Measurements from ENCODE around the gene DHX9. TPM values are rescaled to one million over a fixed set of nuclear protein-coding genes. Genes with fewer than 3 reads are reported as not detected.
"Not testable (repeated sequence)": the region's sequence is repeated elsewhere in the genome, so short reads cannot be mapped to it uniquely, and the experiment has no call there.

DHX9 gene
- total and polyA plus RNA-seq, 12 donors: 19.5 to 69.4 (median 55.2) TPM

DNA sequence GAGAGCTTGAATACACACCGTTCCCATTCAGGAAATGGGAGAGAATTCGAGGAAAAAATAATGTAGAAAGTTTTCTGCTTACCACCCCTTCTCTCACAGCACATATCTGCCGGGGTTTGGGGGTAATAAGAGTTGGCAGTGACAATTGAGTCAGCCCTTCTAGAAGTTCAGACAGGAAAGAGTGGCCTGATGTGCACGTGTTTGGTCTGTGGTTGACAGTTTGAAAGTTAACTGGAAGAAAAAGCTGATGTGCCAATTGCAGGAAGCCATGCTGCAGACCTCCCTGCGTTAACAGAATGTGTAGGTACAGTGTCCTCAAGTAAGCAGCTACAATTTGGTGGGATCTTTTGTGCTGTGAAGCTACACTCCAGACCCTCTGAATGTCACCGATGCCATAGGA is 50.9 kb downstream of the DHX9 start:
- Histone ChIP-seq H3K27me3 (no peaks in the 10 kb centered on the region), H3K27ac (no peak overlapping the region), H3K9me3 (peaks cover 0 to 6% (median 0%) of the 10 kb centered on the region in 11 donors), H3K36me3 (peaks cover 0 to 43% (median 35%) of the 10 kb centered on the region in 9 donors), H3K4me1 (peaks cover 0 to 9% (median 0%) of the 10 kb centered on the region in 9 donors), H3K4me3 (no peak overlapping the region)
- no peak for TF ChIP-seq CTCF (IDR thresholded peaks at IDR 0.05)
- 67 to 69% methylated on average over 6 of the region's 6 CpGs for WGBS, 2 donors
- ATAC-seq (no peak), DNase-seq (no peak)
- intact Hi-C loops (cut with DNase I): loop anchor here in 2 of 10 donors (5.0 to 10.0 kb wide), 2 partner anchors 38 to 255 kb away; no protein-coding TSS in a partner anchor

GRCh38 chr1:182890927-182891610 is 51.9 kb downstream of the DHX9 start:
- no peak overlapping the region for H3K4me3 ChIP-seq
- ATAC-seq: no peak
- peaks cover 0 to 9% (median 0%) of the 10 kb centered on the region in 9 donors for H3K4me1 ChIP-seq
- H3K9me3 ChIP-seq: peaks cover 0 to 6% (median 0%) of the 10 kb centered on the region in 11 donors
- no peak for DNase-seq
- 89 to 90% methylated on average over 9 of the region's 9 CpGs for WGBS, 2 donors
- no peak overlapping the region for H3K27ac ChIP-seq
- H3K36me3 ChIP-seq: peaks cover 0 to 32% (median 24%) of the 10 kb centered on the region in 9 donors
- intact Hi-C loops (cut with DNase I): no loop called here
- TF ChIP-seq CTCF (IDR thresholded peaks at IDR 0.05): no peak
- H3K27me3 ChIP-seq: no peaks in the 10 kb centered on the region

DNA sequence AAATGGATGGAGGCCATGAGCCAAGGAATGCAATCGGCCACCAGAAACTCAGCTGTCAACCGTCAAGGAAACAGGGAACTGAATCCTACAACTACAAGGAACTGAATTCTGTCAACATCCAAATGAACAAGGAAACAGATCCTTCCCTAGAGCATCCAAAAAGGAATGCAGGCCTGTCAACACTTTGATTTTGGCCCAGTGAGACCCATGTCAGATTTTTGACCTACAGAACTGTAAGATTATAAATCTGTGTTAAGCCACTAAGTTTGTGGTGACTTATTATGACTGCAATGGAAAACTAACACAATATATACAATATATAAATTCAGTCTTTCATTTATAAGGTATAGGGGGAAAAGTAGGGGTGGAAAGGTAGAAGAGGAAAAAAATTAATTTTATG is 58.5 kb downstream of the DHX9 start:
- no peak overlapping the region for H3K4me3 ChIP-seq
- ATAC-seq: no peak
- WGBS, 2 donors: 40 to 50% methylated on average over 2 of the region's 2 CpGs
- peaks cover 0 to 6% (median 0%) of the 10 kb centered on the region in 11 donors for H3K9me3 ChIP-seq
- DNase-seq: no peak
- intact Hi-C loops (cut with DNase I): no loop called here
- H3K27me3 ChIP-seq: no peaks in the 10 kb centered on the region
- no peak overlapping the region for H3K27ac ChIP-seq
- H3K4me1 ChIP-seq: no peaks in the 10 kb centered on the region
- TF ChIP-seq CTCF (IDR thresholded peaks at IDR 0.05): no peak
- no peaks in the 10 kb centered on the region for H3K36me3 ChIP-seq

DNA sequence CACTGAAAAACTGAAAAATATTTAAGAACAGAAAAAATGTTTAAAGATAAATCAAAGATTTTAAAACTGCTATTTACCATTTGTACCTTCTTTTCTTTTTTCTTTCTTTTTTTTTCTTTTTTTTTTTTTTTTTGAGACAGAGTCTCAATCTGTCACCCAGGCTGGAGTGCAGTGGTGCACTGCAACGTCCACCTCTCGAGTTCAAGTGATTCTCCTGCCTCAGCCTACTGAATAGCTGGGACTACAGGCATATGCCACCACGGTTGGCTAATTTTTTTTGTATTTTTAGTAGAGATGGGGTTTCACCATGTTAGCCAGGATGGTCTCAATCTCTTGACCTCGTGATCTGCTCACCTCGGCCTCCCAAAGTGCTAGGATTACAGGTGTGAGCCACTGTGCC is 62.8 kb downstream of the DHX9 start:
- H3K36me3 ChIP-seq; H3K27me3 ChIP-seq; intact Hi-C loops (cut with DNase I); H3K4me3 ChIP-seq; H3K4me1 ChIP-seq; H3K9me3 ChIP-seq; ATAC-seq; DNase-seq; H3K27ac ChIP-seq: not testable (repeated sequence)
- 93 to 94% methylated on average over 5 of the region's 5 CpGs for WGBS, 2 donors

- ATAC-seq (no peak), DNase-seq (no peak)
- 87 to 91% methylated on average over 2 of the region's 2 CpGs for WGBS, 2 donors
- no peaks in the 10 kb centered on the region for H3K9me3 ChIP-seq
- no peaks in the 10 kb centered on the region for H3K4me1 ChIP-seq
- H3K4me3 ChIP-seq: no peak overlapping the region
- H3K27me3 ChIP-seq: peaks cover 0 to 4% (median 0%) of the 10 kb centered on the region in 7 donors
- intact Hi-C loops (cut with DNase I): no loop called here
- H3K27ac ChIP-seq: no peak overlapping the region
- TF ChIP-seq CTCF (IDR thresholded peaks at IDR 0.05): no peak
- H3K36me3 ChIP-seq: no peaks in the 10 kb centered on the region
Observed at GRCh38 chr1:182905321-182905720, 66.2 kb downstream of the DHX9 start.
